NCI-H1105 (cell line): ENCODE data around the gene CREB3L4.

ENCODE experiments used
- DNase-seq: peaks from one replicate; lab custom pipeline; 2025; lab: John Stamatoyannopoulos, UW

Gene CREB3L4

GRCh38 chr1:153936011-153936802, 31.5 kb upstream of the CREB3L4 start:
- DNase-seq: no peak

GRCh38 chr1:153937331-153937730, 30.4 kb upstream of the CREB3L4 start:
- DNase-seq: no peak

DNA sequence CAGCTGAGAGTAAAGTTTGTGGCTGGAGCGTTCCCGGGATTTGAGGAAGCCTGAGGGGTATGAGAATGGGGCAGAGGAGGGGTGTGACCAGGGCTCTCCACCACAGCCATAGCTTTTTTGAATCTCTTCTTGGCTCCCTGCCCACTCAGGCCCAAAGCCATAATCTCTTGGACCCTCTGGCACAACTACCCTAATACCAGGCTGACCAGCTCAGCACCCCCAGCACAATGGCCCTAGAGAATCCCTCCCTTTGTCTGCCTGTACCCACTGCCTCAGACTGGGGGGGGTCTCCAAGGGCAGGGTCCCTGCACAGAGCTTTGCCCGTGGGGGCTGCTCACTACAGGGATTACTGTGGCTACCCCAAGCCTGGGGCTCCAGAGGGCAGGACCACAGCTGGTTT, 28.7 kb upstream of the CREB3L4 start:
- no peak for DNase-seq

DNA sequence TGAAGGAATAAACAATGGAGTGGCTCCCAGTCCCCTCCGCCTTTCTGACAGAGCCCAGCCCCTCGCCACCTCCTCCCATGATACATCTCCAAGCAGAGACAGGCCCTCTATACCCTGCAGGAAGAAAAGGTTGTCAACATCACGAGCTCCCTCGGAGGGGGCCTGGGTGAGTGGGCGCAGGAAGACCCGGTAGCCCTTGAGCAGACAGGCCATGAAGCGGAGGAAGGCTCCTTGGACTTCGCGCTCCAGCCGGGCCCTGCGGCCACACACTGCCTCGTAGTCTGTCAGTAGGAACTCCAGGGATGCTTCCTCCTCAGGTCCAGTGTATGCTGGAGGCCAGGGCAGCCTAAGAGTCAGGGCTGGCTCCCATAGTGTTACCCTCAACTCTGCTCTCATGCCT, 28.2 kb upstream of the CREB3L4 start:
- DNase-seq: no peak

DNA sequence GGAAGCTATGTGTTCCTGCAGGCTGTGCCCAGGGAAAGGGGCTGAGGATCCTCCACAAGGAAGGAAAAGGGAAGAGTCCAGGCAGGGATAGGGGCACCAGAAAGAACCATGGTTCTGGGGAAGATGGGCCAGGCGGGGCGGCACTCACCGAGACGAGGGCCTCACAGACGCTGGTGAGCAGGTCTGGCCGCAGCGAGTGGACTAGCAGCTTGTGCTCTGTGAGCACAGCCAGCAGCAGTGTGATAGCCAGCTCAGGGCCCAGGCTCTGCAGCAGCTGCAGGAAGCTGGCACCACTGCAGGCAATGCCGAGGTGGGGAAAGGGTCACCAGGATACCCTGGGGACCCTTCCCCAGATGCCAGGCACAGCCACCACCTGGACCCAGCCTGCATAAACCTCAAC, 26.9 kb upstream of the CREB3L4 start:
- DNase-seq: no peak

- no peak for DNase-seq
These were observed 25.6 kb upstream of the CREB3L4 start for GRCh38 chr1:153941826-153942725.

GRCh38 chr1:153942766-153943549, 24.7 kb upstream of the CREB3L4 start:
- DNase-seq: no peak

DNA sequence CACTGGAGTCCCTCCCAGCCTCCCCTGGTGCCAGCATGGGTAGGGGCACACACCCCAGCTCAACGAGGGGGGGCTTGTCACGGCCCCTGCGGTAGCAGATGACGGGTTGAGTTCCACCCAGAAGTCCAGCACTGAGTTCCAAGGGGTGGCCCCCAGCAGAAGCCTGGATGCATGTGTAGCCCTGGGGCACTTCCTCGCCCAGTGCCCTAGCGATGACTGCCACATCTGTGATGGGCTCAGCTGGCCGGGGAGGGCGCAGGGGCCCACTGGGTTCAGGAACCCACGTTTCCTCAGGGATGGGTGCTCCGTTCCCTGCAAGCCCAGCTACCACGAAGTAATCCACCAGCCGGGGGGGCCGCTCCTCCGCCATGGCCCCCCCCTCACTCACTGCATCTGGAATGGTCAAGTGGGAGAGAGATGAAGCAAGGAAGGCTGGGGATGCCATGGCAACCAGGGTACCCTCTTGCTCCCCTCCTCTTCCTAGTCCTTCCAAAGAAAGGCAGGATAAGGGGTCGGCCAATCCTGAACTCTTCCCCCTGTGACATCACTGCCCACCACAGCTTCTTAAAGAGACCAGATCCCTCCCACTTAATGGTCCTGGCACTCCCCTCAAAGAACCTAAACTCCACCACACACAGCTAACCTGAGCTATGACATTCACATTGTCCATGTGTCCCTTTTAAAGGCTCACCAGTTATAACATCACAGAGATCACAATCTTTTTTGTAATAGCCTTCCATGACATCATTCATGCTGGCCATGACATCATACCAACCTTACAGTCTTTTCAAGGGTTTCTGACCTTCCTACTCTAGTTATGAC, 23.5 kb upstream of the CREB3L4 start:
- no peak for DNase-seq

- no peak for DNase-seq
These were observed 22.9 kb upstream of the CREB3L4 start for GRCh38 chr1:153944827-153945117.

DNA sequence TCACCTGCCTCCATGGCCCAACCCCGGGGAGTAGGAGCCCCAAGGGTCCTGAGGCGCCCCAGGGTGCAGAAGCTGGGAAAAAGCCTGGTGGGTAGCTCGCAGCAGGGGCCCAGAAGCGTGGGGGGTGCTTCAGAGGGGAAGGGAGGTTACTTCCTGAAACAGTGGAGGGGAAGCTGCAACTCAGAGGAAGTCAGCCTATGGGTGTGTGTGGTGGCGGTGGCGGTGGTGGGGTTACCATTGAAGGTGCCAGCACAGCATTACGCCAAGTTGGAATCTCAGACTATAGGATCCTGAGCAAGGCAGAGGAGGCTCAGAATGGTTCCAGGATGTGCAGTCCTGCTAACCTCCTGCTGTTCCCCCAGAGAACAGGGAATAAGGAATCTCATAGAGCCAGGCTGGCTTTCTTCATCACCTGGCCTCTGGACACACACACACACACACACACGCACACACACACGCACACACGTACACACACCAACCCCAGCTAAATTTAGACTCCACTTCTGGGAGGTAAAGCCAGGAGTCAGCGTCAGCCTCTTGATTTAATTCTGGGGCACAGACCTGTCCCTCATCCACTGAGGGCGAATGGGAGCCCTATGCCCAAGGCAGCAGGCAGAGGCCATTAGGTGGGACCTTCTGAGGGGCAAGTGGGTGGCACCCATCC, 22.4 kb upstream of the CREB3L4 start:
- DNase-seq: no peak

DNA sequence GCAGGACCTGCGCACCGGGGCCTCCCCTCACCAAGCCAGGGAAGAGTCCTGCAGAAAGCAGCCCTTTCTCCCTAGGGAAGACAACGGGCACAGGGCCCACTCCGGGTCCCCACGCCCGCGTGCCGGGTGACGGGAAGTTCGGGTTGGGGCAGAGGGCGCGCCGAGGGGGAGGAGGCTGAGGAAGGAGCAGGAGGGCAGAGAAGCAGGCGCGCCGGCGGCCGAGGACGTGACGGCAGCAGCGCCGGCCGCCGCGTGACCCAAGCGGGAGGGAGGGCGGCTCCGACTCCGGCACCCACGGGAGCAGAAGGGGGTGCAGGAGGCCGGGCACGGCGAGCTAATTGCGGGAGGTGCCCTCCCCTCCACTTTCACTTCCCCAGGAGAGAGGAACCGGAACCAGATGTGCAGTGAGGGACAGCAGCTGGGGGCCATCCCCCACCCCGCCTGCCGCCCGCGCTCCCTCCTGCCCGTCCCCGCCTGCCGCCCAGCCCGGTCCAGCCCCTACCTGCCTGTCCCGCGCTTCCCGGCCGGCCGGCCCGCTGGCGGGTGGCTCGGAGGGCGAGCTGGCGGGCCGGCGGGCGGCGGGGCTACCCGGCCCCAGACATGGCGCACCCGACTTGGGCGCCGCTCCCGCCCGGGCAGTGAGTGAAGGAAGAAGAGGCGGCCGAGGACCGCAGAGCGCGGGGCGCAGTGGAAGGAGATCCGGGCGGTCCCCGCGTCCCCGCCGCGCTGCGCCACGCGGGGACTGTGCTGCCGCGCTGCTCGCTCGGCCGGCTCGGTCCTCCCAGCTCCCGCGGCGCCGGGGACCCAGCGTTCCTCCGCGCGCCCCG, 21.7 kb upstream of the CREB3L4 start:
- peak; percentile 47 for DNase-seq

DNA sequence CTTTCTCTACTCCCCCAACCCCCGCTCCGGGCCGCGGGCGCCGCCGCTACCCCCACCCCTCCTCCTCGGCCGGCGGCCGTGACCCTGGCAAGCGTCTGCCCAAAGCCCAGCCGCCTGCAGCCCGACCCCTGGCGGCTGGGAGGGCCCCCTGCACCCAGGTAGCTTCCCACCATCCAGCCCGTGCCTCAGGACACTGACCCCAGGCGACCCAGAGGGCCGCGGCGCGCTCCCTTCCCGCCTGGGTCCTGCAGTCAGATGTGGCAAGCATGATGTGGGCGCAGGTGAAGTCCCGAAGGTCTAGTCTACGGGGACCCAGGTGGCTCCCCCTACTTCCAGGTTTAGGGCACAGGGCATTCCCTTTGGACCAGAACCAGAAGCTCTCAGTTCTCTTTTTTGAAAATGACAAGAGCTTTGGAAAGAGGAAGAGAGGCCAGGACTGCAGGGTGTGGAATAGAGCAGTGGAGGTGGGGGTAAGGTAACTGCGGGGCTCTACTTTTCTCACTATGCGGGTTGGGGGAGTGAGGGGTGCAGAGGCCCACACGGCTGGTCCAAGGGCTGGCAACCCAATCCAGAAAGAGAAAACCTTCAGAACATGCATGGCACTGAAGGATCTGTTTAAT, 21.0 kb upstream of the CREB3L4 start, which contains the start of gene DENND4B:
Gene DENND4B, minus strand, starts transcription at position 97 of the 620 bp plus-strand sequence. CDS start 2,344 bp downstream, outside the sequence.
- peak; percentile 69 for DNase-seq

DNA sequence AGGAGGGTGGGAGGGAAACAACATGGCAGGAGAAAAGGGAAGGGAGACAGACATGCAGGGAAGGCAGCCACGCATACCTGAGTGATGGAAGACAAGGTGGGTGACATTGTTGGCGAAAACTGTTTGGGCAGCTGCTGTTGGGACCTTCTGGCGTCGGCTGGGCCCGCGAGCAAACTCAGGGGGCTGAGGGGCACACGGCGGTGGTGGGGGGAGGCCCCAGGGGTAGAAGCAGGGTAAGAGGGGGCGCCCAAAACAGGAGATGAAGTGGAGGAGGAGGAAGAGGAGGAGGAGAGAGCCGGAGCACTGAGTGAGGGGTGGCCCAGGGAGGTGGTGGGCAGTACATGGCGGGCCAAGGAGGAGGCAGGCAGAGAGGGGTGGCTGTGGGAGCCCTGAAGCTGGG, 16.5 kb upstream of the CREB3L4 start:
- no peak for DNase-seq

DNA sequence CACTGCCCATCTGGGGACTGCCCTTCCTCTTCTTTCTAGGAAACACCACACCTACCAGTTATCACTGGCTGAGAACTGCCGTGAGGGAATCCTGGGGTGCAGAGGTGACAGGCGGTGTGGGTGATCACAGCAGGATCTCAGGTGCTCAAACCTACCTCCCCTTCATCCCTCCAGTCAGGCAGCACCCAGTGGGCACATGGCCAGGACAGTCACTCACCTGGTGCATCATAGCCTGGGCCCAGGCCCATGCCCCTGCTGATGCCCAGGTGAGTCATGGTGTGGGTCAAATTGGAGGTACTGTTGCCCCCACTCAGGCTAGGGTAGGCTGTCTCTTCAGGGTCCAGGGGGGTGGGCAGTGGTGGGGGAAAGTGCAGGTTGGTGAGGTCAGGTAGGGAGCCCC, 15.9 kb upstream of the CREB3L4 start:
- no peak for DNase-seq

GRCh38 chr1:153953859-153954365, 13.8 kb upstream of the CREB3L4 start:
- no peak for DNase-seq

DNA sequence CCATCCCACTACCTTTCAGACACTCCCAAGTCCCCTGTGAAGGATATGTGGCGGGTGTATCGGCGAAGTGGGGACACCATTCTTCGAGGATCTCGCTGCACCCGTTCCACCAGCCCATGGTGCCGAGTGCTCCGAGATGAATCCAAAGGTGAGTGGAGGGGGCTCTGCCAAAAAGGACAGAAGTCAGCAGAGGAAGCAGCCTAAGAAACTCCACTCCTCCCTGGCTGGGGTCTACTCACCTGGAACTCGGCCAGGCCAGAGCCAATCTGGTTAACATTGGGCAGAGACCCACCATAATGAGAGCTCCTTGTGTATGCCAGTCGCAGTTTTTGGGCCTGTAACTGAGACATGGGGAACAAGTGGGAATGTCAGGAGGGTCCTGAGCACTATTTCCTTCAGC, 12.9 kb upstream of the CREB3L4 start:
- DNase-seq: no peak

GRCh38 chr1:153956997-153957715, 10.5 kb upstream of the CREB3L4 start:
- no peak for DNase-seq

- DNase-seq: no peak
These were observed 10.0 kb upstream of the CREB3L4 start for GRCh38 chr1:153957744-153958110.
